SK-MEL-5 (cell line): Measurements from ENCODE around the gene PPM1G. TPM values are rescaled to one million over a fixed set of nuclear protein-coding genes. Genes with fewer than 3 reads are reported as not detected.
"Not testable (repeated sequence)": the region's sequence is repeated elsewhere in the genome, so short reads cannot be mapped to it uniquely, and the experiment has no call there.

Experiments used
- DNase-seq: peaks from one replicate; pipeline ENCODE4 v3.0.0-alpha.2; 2016; ENCODE audit warnings: low read depth, low spot score
- in situ Hi-C: cut with HindIII; loops from 2 replicates; pipeline ENCODE4 v1.10.0; 2016; ENCODE audit warnings: low sequenced_read_pairs, high pct_unique_total_duplicates, low pct_unique_long_range_greater_than_20kb
- total RNA-seq: library from RNA; depleted of rRNA; stranded (reverse); fragments of >200 nt; shearing (Covaris generic); gene quantifications from 2 replicates; pipeline ENCODE4 v1.2.3, GENCODE V29; 2014; rRNA removed

The PPM1G gene
- total RNA-seq, 1 experiment from 2014 or later: 111 TPM

DNA sequence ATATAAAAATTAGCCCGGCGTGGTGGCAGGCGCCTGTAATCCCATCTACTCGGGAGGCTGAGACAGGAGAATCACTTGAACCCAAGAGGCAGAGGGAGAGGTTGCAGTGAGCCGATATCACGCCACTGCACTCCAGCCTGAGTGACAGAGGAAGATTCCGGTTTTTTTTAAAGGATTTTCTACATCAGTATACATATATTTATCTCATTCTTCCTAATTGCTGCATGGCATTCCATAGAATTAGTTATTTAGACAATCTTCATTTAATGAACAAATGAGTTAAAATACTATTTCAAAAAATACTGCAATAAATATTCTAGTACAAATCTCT is 54.8 kb downstream of the PPM1G start:
- in situ Hi-C loops: no loop called here
- DNase-seq: no peak

DNA sequence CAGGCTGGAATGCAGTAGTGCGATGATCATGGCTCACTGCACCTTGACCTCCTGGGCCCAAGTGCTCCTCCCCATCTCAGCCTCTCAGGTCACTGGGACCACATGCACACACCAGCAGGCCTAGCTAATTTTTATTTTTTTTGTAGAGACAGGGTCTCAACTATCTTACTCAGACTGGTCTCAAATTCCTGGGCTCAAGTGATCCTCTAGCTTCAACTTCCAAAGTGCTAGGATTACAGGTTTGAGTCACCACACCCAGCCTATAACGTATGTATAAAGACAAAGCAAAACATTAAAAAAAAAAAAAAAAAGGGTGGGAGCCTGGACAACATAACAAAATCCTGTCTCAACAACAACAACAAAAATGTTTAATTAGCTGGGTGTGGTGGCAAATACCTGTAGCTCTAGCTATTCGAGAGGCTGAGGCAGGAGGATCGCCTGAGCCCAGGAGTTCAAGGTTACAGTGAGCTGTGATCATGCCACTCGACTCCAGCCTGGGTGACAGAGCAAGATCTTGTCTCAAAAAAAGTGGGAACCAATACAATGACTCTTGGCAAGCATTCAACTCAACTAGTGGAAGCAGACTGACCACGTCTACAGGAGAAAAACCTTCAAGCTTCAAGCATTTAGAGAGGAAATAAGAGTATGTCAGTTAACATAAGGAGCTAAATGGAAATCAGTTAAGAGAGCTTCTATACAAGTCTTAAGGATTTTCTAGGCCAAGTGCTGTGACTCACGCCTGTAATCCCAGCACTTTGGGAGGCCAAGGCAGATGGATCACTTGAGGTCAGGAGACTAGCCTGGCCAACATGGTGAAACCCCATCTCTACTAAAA is 55.4 kb downstream of the PPM1G start:
- in situ Hi-C loops: no loop called here
- no peak for DNase-seq

DNA sequence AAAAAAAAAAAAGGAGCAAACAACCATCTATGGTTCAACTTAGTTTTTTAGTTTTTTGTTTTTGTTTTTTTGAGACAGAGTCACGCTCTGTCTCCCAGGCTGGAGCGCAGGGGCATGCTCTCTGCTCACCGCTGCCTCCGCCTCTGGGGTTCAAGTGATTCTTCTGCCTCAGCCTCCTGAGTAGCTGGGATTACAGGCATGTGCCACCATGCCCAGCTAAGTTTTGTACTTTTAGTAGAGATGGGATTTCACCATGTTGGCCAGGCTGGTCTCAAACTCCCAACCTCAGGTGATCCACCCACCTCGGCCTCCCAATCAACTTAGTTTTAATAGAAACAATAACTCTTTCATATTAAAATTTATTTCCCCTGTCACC is 56.0 kb downstream of the PPM1G start:
- in situ Hi-C loops, DNase-seq: not testable (repeated sequence)

DNA sequence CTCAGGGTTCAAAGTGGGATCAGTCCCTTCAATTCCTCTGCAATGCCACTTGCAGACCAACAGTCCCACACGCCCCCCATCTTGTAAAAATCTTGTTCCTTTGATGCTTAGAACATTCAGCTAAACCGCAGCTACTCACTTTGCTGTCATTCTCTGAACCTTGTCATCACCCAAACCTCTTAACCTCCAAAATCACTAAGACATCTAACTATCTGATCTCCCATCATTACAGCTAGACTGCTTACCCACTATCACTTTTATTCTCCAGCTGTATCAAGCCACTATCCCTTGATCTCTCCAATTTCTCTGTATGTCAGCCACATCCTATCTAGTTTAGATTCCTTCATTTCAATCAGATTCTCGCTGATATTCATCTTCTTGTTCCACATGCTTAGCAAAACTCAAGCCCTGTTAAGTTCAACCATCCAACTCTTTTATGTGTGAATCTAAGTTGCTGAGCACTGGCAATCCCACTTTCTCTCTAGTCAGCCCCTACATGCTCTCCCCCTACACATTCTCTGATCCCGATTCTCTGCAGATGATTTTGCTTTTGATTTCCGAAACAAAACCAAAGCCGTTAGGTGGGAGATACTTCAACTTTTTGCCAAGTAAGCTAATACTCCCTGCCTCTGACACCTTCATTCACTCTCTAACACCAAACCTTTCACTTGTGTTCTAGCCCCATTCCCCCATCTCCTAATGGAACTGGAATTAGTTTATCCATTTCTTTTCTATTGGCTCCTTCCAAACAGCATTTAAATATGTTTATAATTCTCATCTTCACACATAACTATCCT is 57.4 kb downstream of the PPM1G start:
- in situ Hi-C loops: no loop called here
- DNase-seq: no peak

DNA sequence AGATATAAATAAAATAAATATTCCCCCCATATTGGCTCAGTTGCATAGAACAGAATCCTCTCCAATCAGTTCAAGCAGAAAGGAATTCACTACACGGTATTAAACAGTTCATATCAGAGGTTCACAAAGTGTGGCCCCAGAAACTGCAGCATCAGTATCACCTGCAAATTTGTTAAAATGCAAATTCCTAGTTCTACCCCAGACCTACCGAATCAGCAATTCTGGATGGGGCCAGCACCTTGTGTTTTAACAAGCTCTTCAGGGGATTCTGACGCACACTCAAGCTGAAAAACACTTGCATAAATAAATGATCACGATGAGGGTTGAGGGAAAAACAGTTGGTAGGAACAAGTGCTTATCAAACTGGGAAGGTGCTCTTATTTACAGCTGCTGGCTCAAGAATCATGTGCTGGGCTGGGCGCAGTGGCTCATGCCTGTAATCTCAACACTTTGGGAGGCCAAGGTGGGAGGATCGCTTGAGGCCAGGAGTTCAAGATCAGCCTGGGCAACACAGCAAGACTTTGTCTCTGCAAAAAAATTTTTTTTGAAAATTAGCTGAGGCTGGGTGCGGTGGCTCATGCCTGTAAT is 59.2 kb downstream of the PPM1G start:
- in situ Hi-C loops: no loop called here
- no peak for DNase-seq

DNA sequence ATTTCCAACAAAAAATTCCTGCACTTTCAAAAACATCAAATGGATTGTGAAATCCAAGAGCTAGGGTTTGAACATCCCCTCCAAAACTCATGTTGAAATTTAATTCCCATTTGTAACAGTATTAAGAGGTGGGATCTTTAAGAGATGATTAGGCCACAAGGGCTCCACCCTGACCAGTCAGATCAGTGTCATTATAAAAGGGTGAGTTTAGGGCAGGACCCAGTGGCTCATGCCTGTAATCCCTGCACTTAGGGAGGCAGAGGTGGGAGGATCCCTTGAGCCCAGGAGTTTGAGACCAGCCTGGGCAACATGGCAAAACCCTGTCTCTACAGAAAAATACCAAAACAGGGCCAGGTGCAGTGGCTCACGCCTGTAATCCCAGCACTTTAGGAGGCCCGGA is 61.8 kb downstream of the PPM1G start:
- in situ Hi-C loops: no loop called here
- DNase-seq: no peak

DNA sequence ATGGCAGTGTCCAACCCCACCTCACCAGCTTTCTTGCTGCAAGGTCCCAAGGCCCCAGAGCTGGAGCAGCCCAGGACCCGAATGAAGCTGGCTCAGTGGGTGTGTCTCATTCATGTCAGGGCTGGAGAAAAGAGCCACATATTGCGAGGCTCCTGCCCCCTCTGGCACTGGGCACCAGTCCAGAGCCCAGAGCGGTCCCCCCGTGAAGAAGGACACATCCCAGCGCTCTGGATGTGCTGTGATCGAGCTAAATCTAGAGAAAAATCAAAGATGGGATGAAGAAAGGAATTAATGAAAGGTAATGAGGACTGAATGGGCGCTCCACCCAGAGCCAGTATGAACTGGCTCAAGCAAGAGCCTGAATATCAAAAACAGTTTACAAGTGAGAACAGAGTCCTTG is 73.2 kb downstream of the PPM1G start:
- in situ Hi-C loops: no loop called here
- DNase-seq: no peak

DNA sequence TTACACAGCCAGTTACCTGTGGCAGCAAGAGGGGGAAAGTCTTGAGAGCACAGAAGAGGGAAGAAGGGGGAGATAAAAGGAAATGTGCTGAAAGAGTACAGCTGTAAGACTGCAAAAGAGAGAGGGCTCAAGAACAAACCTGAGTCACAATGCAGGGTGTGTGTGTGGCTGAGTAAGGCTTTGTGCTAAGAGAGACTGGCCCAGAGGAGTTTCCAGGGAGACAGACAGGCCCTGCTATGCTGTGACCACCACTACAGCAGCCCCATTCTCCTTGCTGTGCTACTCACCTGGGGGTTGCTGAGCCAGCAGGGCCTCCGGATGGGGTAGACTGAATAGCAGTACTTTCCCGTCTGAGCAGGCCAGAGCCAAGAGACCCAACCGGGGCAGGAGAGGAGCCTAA is 74.1 kb downstream of the PPM1G start:
- in situ Hi-C loops: no loop called here
- no peak for DNase-seq

Other genes with a start within 250 kb of the PPM1G start
- 372 and 405 TPM in 2 replicates for gene ATRAID, start 197.6 kb downstream of the PPM1G start, total RNA-seq
- gene SLC5A6, start 197.3 kb downstream of the PPM1G start, total RNA-seq: 87.1 and 89.2 TPM in 2 replicates
- gene CAD, start 192.2 kb downstream of the PPM1G start, total RNA-seq: 37.0 and 38.3 TPM in 2 replicates
- 0.24 and 1.2 TPM in 2 replicates for gene SLC30A3, start 146.5 kb downstream of the PPM1G start, total RNA-seq
- not detected in 2 replicates for gene DNAJC5G, start 134.2 kb downstream of the PPM1G start, total RNA-seq
- gene TRIM54, start 127.2 kb downstream of the PPM1G start, total RNA-seq: not detected in 2 replicates
- 2.3 and 6.0 TPM in 2 replicates for gene UCN, start 101.1 kb downstream of the PPM1G start, total RNA-seq
- 268 and 286 TPM in 2 replicates for gene MPV17, start 86.5 kb downstream of the PPM1G start, total RNA-seq
- gene GTF3C2, start 52.8 kb downstream of the PPM1G start, total RNA-seq: 99.9 and 100.0 TPM in 2 replicates
- gene EIF2B4, start 39.3 kb downstream of the PPM1G start, total RNA-seq: 32.8 and 36.9 TPM in 2 replicates
- gene SNX17, start 39.0 kb downstream of the PPM1G start, total RNA-seq: 229 and 234 TPM in 2 replicates
- gene ZNF513, start 28.9 kb downstream of the PPM1G start, total RNA-seq: 9.3 and 10.1 TPM in 2 replicates
- 66.0 and 66.8 TPM in 2 replicates for gene NRBP1, start 19.0 kb upstream of the PPM1G start, total RNA-seq
- gene KRTCAP3, start 32.8 kb upstream of the PPM1G start, total RNA-seq: not detected in 2 replicates
- gene IFT172, start 80.2 kb upstream of the PPM1G start, total RNA-seq: 17.1 and 23.4 TPM in 2 replicates
- 1.2 and 1.5 TPM in 2 replicates for gene FNDC4, start 85.6 kb upstream of the PPM1G start, total RNA-seq
- not detected in 2 replicates for gene GCKR, start 87.2 kb upstream of the PPM1G start, total RNA-seq
- gene ZNF512, start 173.5 kb upstream of the PPM1G start, total RNA-seq: 6.2 and 7.3 TPM in 2 replicates
- gene CCDC121, start 219.4 kb upstream of the PPM1G start, total RNA-seq: 10.9 and 14.1 TPM in 2 replicates
- 39.8 and 40.5 TPM in 2 replicates for gene GPN1, start 219.5 kb upstream of the PPM1G start, total RNA-seq